HUES48 (cell line): ENCODE results near the gene POFUT1.
A peak's percentile ranks its signal among the peaks of the same experiment; 100 is the strongest.

Source experiments
- H3K27ac ChIP-seq: one replicate; pipeline ENCODE4 v1.7.0; 2013; ENCODE audit warnings: low read depth, low read length, inconsistent platforms
- H3K27me3 ChIP-seq: 2 replicates; pipeline ENCODE4 v1.6.1; 2013; ENCODE audit warnings: mild to moderate bottlenecking, low read length; ENCODE audit not compliant: control insufficient read depth, insufficient read depth
- H3K36me3 ChIP-seq: 2 replicates; pipeline ENCODE4 v1.6.1; 2013; ENCODE audit warnings: low read length; ENCODE audit not compliant: control insufficient read depth, insufficient read depth
- H3K4me1 ChIP-seq: 2 replicates; pipeline ENCODE4 v1.6.1; 2013; ENCODE audit warnings: mild to moderate bottlenecking, low read length; ENCODE audit not compliant: control insufficient read depth, insufficient read depth
- H3K4me3 ChIP-seq: 2 replicates; pipeline ENCODE4 v1.5.1; 2013; ENCODE audit warnings: mild to moderate bottlenecking, low read depth, low read length
- H3K9ac ChIP-seq: 2 replicates; pipeline ENCODE4 v1.6.1; 2013; ENCODE audit warnings: mild to moderate bottlenecking, low read depth, low read length, moderate library complexity
- H3K9me3 ChIP-seq: 2 replicates; pipeline ENCODE4 v1.6.1; 2013; ENCODE audit warnings: low read length; ENCODE audit not compliant: control insufficient read depth, insufficient read depth

Gene POFUT1

DNA sequence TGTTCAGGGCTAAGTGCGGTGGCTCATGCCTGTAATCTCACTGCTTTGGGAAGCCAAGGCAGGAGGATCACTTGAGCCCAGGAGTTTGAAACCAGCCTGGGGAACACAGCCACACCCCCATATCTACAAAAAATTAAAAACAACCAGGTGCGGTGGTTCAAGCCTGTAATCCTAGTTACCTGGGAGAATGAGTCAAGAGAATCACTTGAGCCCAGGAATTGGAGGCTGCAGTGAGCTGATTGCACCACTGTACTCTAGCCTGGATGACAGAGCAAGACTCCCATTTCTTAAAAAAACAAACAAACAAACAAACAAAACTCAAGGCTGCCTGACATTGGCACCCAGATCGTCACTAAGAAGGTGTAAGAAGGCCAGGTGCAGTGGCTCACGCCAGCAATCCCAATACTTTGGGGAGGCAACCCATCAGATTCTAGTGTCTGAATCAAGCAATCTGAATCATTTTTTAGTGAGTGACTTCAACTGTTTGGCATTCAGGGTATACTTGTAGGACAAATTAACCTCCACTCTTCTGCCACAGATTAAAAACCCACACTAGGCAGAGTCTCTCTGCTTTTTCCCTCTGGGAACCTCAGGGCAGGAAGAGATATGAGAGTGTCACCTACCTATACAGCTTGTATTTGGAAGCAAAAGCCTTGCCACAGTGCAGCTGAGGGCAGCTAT lies 6.2 kb upstream of the POFUT1 start:
- Histone ChIP-seq H3K4me3 (no peak overlapping the region), H3K4me1 (peaks cover 35% of the 10 kb centered on the region), H3K27me3 (no peaks in the 10 kb centered on the region), H3K36me3 (peaks cover 74% of the 10 kb centered on the region), H3K9ac (no peak overlapping the region), H3K9me3 (no peaks in the 10 kb centered on the region), H3K27ac (no peak overlapping the region)

GRCh38 chr20:32201977-32202363 lies 5.7 kb upstream of the POFUT1 start:
- H3K27me3 ChIP-seq: no peaks in the 10 kb centered on the region
- H3K4me1 ChIP-seq: peaks cover 40% of the 10 kb centered on the region
- H3K36me3 ChIP-seq: peaks cover 69% of the 10 kb centered on the region
- no peak overlapping the region for H3K4me3 ChIP-seq
- no peaks in the 10 kb centered on the region for H3K9me3 ChIP-seq
- no peak overlapping the region for H3K9ac ChIP-seq
- H3K27ac ChIP-seq: no peak overlapping the region

GRCh38 chr20:32203356-32204204 lies 4.1 kb upstream of the POFUT1 start:
- no peaks in the 10 kb centered on the region for H3K9me3 ChIP-seq
- H3K36me3 ChIP-seq: peaks cover 53% of the 10 kb centered on the region
- no peak overlapping the region for H3K9ac ChIP-seq
- H3K4me1 ChIP-seq: peaks cover 40% of the 10 kb centered on the region
- H3K27me3 ChIP-seq: no peaks in the 10 kb centered on the region
- no peak overlapping the region for H3K27ac ChIP-seq
- no peak overlapping the region for H3K4me3 ChIP-seq

DNA sequence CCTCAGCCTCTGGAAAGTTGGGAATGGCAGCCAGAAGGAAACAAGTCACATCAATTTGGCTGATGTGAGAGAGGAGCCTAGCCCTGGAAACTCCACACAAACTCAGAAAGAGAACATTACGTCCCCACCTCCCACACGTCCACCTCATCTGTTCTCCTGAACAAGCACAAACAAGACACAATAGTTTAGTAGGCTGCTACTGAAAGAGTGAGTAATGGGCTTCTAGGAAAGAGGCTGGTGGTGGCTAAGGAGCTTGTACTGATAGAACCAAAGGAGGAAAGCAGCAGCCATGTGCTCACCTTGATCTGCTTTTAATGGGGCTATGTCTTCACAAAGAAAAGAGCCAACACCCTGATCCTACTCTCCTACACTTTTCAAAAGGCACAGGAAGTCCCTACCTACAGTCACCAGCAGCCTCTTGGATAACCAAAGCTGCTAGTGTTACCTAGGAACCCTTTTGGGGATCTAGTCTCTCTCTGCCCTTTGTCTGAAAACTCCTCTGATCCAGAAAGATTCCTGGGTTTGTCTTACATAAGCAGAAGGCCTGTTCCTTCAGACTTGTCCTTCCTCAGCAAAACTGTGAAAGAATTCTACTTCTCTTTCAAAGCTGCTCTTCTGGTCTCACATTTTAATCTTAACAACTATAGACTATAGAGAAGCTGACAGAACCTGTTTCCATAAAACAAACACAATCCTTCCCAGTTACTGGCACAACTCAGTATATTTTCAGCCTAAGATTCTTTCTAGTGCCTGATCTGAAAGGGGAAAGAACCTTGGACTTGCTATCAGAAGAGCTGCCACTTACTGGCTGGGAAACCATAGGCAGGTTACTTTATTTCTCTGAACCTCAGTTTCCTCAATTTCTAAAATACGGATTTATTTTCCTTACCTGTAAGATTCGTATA lies 3.2 kb upstream of the POFUT1 start:
- H3K9ac ChIP-seq: no peak overlapping the region
- H3K4me3 ChIP-seq: no peak overlapping the region
- H3K4me1 ChIP-seq: peaks cover 40% of the 10 kb centered on the region
- no peaks in the 10 kb centered on the region for H3K9me3 ChIP-seq
- H3K36me3 ChIP-seq: peaks cover 44% of the 10 kb centered on the region
- H3K27me3 ChIP-seq: no peaks in the 10 kb centered on the region
- no peak overlapping the region for H3K27ac ChIP-seq

DNA sequence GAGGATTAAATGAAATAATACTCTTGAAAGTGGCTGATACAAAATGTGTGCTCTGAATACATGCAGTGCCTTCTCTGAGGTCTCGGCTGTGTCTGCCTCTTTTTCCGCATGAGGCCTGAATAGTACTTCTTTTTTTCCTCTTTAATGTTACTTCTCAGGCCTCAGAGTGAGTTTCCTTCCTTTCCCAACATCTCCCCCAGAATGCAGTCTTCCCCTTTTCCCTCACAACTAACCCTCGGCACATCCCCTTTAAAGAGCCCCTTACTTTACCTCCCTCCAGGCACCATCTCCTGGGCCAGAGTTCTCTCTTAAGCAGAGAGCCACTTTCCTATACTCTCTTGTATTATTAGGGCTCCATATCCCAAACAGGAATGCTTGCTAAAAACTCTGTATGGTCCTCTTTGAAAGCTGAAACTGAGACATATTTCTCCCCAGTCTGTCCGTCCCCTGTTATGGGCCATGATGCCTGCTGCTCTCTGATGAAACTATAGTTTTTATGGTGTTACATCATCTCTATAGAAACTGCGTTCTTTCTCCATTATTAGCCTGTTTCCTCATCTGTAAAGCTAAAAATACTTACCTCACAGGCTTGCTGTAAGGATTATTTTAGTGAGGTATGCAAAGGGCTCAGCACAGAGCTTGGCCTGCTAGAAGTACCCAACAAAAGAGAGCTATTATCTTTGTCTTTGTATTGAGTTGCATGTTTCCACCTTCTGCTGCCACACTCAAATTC lies 2.4 kb upstream of the POFUT1 start:
- Histone ChIP-seq H3K27me3 (no peaks in the 10 kb centered on the region), H3K9me3 (no peaks in the 10 kb centered on the region), H3K36me3 (peaks cover 44% of the 10 kb centered on the region), H3K4me3 (peak overlapping the region; percentile 97; the same call in 1 of the 2 replicates), H3K27ac (peak overlapping the region; percentile 22), H3K4me1 (peaks cover 40% of the 10 kb centered on the region), H3K9ac (0 out of 2 replicates have a peak overlapping the region, but pooled peaks have one; percentile 7)

DNA sequence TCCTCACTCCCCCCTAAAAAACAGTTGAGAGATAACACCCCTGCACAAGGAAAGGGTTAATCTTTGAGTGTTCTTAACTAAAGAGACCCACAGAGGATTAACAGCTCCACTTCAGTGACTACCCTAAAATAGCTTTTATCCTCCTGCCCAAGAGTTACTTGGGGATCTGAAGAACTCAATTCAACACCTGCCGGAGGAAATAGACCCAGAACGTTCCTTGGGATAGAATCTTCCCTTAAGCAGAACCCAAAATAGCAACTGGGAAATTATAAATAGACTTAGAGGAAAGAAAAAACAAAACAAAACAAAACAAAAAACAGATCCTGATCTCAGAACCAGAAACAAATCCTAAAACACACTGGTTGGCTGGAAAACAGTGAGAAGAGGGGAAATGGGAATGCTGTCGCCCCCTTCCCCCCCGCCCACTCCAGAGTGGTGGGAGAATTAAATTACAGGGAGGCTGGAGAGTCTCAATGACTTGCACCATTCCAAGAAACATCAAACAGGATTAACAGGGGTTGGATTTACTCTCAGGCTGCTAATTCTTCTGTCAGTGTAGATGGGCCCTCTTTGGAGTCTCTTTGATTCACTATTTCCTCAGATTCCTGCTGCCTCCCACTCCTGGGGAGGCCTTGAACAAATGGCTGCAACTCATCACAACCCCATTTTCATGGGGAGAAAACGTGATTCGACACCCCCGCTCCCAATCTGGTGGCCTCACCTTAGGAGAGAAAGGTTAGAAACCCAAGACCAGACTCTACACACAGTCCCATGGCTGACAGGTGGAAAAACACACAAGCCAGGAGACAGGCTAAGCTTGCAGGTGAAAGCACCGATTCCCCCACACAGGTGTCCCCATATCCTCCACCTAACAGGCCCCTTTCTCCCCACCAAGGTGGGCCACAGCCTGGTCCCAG lies 1.6 kb upstream of the POFUT1 start:
- H3K27ac ChIP-seq: peak overlapping the region; percentile 47

GRCh38 chr20:32206760-32207625 lies 687 bp upstream of the POFUT1 start:
- Histone ChIP-seq H3K9ac (peak overlapping the region; percentile 82), H3K27me3 (no peaks in the 10 kb centered on the region), H3K36me3 (peaks cover 43% of the 10 kb centered on the region), H3K27ac (peak overlapping the region; percentile 66), H3K4me1 (peaks cover 40% of the 10 kb centered on the region), H3K9me3 (no peaks in the 10 kb centered on the region), H3K4me3 (peak overlapping the region; percentile 97)

More for the DNA sequence above, 1.6 kb upstream of the POFUT1 start:
- Histone ChIP-seq H3K4me3 (peak overlapping the region; percentile 97), H3K9ac (peak overlapping the region; percentile 82; the same call in 1 of the 2 replicates), H3K4me1 (peaks cover 40% of the 10 kb centered on the region), H3K27me3 (no peaks in the 10 kb centered on the region), H3K9me3 (no peaks in the 10 kb centered on the region), H3K36me3 (peaks cover 45% of the 10 kb centered on the region)

DNA sequence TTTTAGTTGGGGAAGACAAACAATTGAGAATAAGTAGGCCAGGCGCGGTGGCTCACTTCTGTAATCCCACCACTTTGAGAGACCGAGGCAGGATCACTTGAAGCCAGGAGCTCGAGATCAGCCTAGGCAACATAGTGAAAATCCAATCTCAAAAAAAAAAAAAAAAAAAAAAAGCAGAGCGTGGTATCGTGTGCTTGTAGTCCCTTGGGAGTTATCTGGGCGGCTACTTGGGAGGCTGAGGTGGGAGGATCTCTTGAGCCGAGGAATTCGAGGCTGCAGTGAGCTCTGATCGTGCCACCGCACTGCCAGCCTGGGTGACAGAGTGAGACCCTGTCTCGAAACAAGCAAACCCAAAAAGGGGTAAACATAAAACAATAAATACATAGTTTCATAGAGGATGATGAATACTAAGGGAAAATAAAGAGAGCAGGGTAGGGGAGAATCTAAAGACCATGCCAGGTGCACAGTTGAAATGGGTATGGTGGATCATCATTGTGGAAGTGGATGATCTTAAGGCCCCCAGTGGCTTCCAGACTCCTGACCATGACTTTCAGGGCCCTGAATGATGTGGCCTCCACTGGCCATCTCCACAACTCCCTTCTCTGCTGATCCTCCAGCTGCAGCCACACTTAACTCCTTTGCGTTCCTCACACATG lies 947 bp downstream of the POFUT1 start:
- H3K27ac ChIP-seq: no peak overlapping the region
- peaks cover 29% of the 10 kb centered on the region for H3K4me1 ChIP-seq

More for the DNA sequence above, 947 bp downstream of the POFUT1 start:
- Histone ChIP-seq H3K27me3 (no peaks in the 10 kb centered on the region), H3K36me3 (peaks cover 36% of the 10 kb centered on the region), H3K4me3 (peak overlapping the region; percentile 97), H3K9ac (no peak overlapping the region), H3K9me3 (no peaks in the 10 kb centered on the region)
